GM12865 (cell line): ENCODE results near the gene COL23A1.

ENCODE experiments used
- DNase-seq: peaks from one replicate; pipeline ENCODE4 v3.0.0; 2010; ENCODE audit warnings: low read depth
- H3K4me3 ChIP-seq: 2 replicates; pipeline ENCODE4 v1.5.1; 2011; ENCODE audit warnings: mild to moderate bottlenecking, low read depth, low read length, control low read depth
- CTCF ChIP-seq: IDR thresholded peaks from 2 replicates; pipeline ENCODE4 v1.5.1; 2011; ENCODE audit warnings: low read length, control low read depth, low read depth, inconsistent platforms; ENCODE audit not compliant: insufficient read depth; ENCODE audit errors: missing control alignments

COL23A1 gene

DNA sequence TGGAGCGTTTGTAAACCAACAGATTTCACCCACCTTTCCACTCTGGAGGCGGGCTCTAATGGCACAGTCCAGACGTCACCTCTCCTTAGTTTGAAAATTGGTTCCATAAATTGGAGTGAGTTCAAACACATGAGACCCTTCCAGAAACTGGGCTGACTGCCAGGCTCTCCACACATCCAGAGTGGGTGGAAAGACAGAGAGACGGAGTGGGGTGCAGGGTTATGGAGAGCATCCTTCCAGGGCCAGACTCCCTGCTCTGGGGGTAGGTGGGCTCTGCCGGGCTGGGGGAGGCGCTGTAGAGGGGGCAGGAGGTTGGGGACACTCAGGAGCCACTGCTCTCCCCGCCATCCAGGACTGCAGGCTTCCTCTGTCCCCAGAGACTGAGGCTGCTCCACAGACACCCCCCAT is 252.9 kb downstream of the COL23A1 start:
- no peak for DNase-seq
- no peak for TF ChIP-seq CTCF
- H3K4me3 ChIP-seq, result no peak overlapping the region

- TF ChIP-seq CTCF, result no peak
- no peak for DNase-seq
- no peak overlapping the region for H3K4me3 ChIP-seq
Observed at GRCh38 chr5:178336889-178337288, 253.3 kb downstream of the COL23A1 start.

DNA sequence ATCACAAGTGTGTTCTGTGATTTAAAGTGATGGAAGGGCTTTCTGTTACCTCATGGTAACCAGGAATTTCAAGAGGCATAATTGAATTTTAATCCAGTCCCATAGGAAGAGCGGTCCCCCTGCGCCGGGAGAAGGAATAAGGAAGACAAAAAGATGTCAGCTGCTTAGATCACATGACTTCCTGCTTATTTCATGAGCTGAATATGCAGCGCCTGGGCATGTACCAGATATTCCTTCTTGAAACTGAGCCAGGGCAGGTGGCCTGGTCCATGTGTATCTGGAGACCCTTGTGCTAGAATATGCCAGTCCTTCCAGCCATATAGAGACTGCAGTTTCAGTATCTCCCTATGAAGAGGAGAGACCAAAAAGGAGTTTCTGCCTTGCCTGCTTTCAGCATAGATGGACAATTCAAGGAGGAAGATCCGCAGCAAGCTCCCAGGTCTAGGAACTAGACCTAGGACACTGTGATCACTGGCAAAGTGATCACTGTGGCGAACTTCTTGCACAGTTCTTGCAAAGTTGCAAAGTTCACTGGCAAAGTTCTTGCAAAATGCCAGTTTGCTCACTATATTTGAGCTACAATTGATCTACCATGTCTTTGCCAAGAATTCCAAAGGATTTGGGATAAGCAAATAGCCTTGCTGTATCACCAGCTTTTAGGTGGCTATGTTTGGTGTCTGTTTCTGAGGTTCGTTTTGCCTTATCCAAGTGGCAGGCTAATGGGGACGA is 254.7 kb downstream of the COL23A1 start:
- H3K4me3 ChIP-seq, result no peak overlapping the region
- DNase-seq, result no peak
- TF ChIP-seq CTCF, result no peak

GRCh38 chr5:178334861-178335260 is 255.3 kb downstream of the COL23A1 start:
- TF ChIP-seq CTCF, result no peak
- H3K4me3 ChIP-seq, result no peak overlapping the region
- DNase-seq, result no peak

GRCh38 chr5:178333821-178334481 is 256.2 kb downstream of the COL23A1 start:
- DNase-seq, result no peak
- H3K4me3 ChIP-seq, result no peak overlapping the region
- TF ChIP-seq CTCF, result no peak

DNA sequence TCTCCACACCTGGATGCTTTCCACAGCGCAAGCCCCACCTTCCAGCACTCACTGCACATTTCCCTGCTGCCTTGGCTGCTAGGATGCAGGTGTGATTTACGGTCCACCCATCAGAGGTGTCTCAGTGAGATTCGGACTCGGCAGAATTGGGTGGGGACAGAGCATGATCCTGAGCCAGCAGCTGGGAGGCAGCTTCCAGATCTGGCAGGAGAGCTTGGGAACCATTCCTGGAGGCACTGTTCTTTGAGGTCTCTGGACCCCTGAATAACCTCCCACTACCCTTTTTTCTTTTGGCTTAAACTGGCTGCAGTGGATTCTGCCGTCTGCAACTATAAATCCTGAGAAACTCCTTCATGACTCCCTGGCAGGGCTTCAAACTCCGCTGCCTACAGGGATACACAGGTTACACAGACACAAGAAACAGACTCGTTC is 258.0 kb downstream of the COL23A1 start:
- no peak overlapping the region for H3K4me3 ChIP-seq
- no peak for DNase-seq
- no peak for TF ChIP-seq CTCF
